CD4-positive, alpha-beta T cell treated with Interleukin-4 for 1 hour (primary cell): ENCODE results near the gene STEAP2.

Source experiments
- DNase-seq, 2 donors: peaks; one replicate each; pipeline ENCODE4 v3.0.0-alpha.2; 2020 to 2022

STEAP2 gene

DNA sequence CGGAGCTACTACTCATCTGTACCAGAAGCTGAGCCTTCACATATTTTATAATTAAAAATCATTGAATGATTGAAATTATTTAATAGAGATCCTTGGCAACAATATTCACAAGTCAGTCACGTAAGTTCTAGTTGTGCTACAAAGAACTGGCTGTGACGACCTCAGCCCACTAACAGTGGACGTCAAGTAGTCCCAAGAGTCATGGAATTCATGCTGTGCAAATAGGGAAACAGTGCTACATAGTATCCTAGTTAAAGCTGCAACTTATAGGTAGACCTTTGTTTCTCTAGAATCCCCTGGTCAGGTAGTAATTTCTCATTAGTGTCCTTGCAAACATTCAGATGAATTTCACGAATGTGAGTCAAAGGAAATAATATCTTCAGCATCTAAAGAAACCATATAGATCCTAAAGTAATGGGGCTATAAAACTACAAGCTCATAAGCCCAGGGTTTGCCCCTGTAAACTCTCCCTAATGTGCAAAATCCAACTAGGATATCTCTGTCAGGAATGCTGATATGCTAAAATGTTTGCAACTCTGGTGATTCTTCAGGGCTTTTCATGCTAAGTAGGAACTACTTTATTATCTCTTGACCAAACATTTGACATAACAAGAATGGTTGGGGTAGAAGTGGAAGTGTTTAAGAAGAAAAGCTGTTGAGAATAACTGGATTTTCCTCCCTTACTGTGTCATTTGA is 64.6 kb downstream of the STEAP2 start:
- DNase-seq, result no peak
